ENCODE measurements around the gene FHIT. TPM values are rescaled to one million over a fixed set of nuclear protein-coding genes. Genes with fewer than 3 reads are reported as not detected.

The FHIT gene
- polyA plus RNA-seq, 1 of the 3 experiments (the other 2 are of a cell fraction) = 0.41 TPM

GRCh38 chr3:60333710-60334109 is 917.5 kb downstream of the FHIT start (continued):
- TF ChIP-seq, protein P1, sequence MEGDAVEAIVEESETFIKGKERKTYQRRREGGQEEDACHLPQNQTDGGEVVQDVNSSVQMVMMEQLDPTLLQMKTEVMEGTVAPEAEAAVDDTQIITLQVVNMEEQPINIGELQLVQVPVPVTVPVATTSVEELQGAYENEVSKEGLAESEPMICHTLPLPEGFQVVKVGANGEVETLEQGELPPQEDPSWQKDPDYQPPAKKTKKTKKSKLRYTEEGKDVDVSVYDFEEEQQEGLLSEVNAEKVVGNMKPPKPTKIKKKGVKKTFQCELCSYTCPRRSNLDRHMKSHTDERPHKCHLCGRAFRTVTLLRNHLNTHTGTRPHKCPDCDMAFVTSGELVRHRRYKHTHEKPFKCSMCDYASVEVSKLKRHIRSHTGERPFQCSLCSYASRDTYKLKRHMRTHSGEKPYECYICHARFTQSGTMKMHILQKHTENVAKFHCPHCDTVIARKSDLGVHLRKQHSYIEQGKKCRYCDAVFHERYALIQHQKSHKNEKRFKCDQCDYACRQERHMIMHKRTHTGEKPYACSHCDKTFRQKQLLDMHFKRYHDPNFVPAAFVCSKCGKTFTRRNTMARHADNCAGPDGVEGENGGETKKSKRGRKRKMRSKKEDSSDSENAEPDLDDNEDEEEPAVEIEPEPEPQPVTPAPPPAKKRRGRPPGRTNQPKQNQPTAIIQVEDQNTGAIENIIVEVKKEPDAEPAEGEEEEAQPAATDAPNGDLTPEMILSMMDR (IDR thresholded peaks at IDR 0.05) = no peak
- TF ChIP-seq GABPA (IDR thresholded peaks at IDR 0.05; ENCODE audit: low read depth) (no peak), EP300 (IDR thresholded peaks at IDR 0.05; ENCODE audit: borderline replicate concordance in 1 of 2, low read depth in 1 of 2, low read length in 1 of 2) (no peak), GATA2 (CRISPR knock-in tag; IDR thresholded peaks at IDR 0.05) (no peak), MXI1 (IDR thresholded peaks at IDR 0.05; ENCODE audit: low read depth, low read length) (no peak), SMC3 (IDR thresholded peaks at IDR 0.05; ENCODE audit: low read depth, low read length) (no peak), RFX5 (IDR thresholded peaks at IDR 0.05; ENCODE audit: low read length) (no peak), NRF1 (IDR thresholded peaks at IDR 0.05; ENCODE audit: low read depth, low read length) (no peak), CHD2 (IDR thresholded peaks at IDR 0.05; ENCODE audit: low read length, partially characterized antibody) (no peak), RXRA (IDR thresholded peaks at IDR 0.05; ENCODE audit: borderline replicate concordance, low read depth) (no peak), RAD21 (IDR thresholded peaks at IDR 0.05; ENCODE audit: low read length) (no peak), ZBTB33 (IDR thresholded peaks at IDR 0.05; ENCODE audit: borderline replicate concordance, low read depth) (no peak), JUND (IDR thresholded peaks at IDR 0.05) (no peak), FOXM1 (IDR thresholded peaks at IDR 0.05; ENCODE audit: low read depth) (no peak)

- 64% methylated on average over 6 of the region's 6 CpGs for WGBS (ENCODE audit: low lambda C conversion rate)
- H3K9me2 ChIP-seq = no peaks in the 10 kb centered on the region
- ChIA-PET POLR2A (no interaction called here), CTCF (no interaction called here)
- no peak for DNase-seq
- H3K9ac ChIP-seq = no peak overlapping the region
- H3K4me3 ChIP-seq (ENCODE audit: low read depth in 2 of 2, low read length in 1 of 2) = no peak overlapping the region
- no peak for TF ChIP-seq USF2 (IDR thresholded peaks at IDR 0.05; ENCODE audit: borderline replicate concordance, low read depth, low read length)
- no peaks in the 10 kb centered on the region for H3F3A ChIP-seq (replicated peaks; ENCODE audit: insufficient read depth)
- H4K20me1 ChIP-seq (ENCODE audit: insufficient read depth) = no peaks in the 10 kb centered on the region
- no peak overlapping the region for H2AFZ ChIP-seq (ENCODE audit: low read depth)
- no peaks in the 10 kb centered on the region for H3K9me3 ChIP-seq
- no peak overlapping the region for H3K4me2 ChIP-seq
- H3K27ac ChIP-seq (ENCODE audit: low read depth in 2 of 2, low read length in 1 of 2) = no peak overlapping the region
- H3K79me2 ChIP-seq (ENCODE audit: insufficient read depth) = no peaks in the 10 kb centered on the region
- H3K4me1 ChIP-seq (ENCODE audit: control insufficient read depth in 1 of 2, insufficient read depth in 2 of 2, low read depth in 1 of 2, low read length in 1 of 2) = peaks cover 0 to 6% of the 10 kb centered on the region in 2 experiments; a peak in 2 of 4 replicates
- no peaks in the 10 kb centered on the region for H3K36me3 ChIP-seq (replicated peaks in 1 of 2; ENCODE audit: control insufficient read depth in 1 of 2, insufficient read depth in 2 of 2, low read length in 1 of 2)
- no peaks in the 10 kb centered on the region for H3K27me3 ChIP-seq (ENCODE audit: insufficient read depth)
Observed at GRCh38 chr3:60330107-60330506, 921.1 kb downstream of the FHIT start.
